HG03159 (cell line): Measurements from ENCODE around the gene RNASET2.
"Not testable (repeated sequence)": the region's sequence is repeated elsewhere in the genome, so short reads cannot be mapped to it uniquely, and the experiment has no call there.

ENCODE experiments used
- ATAC-seq: cut with Tn5 transposase; IDR thresholded peaks from one replicate; pipeline ENCODE4 v1.9.1; 2021; ENCODE audit warnings: mild to moderate bottlenecking, moderate library complexity; ENCODE audit not compliant: unreplicated experiment

The RNASET2 gene

DNA sequence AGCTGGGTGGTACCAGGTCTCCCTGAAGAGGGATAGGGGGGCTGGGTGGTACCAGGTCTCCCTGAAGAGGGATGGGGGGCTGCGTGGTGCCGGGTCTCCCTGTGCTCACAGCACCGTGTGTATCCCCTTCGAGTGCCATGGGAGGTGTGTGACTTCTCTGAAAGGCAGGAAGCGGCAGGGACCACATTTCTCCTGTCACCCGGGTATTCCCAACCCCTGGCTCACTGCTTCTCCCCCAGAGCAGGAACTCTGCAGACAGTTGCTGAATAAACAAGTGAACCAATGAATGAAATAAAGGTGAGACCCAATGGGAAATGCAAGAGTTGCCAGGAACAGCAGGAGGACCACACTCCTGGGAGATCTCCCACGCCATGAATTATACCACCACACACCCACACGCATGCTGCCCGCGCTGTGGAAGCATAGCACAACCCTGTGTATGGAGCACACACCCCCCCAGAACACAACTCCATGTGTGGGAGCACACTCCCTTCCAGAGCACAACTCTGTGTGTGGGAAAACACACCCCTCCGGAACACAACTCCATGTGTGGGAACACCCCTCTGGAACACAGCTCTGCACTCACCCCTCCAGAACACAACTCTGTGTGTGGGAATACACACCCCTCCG lies 50.7 kb downstream of the RNASET2 start:
- no peak for ATAC-seq

- ATAC-seq = no peak
Measured at GRCh38 chr6:166905013-166905412, 51.3 kb downstream of the RNASET2 start.

DNA sequence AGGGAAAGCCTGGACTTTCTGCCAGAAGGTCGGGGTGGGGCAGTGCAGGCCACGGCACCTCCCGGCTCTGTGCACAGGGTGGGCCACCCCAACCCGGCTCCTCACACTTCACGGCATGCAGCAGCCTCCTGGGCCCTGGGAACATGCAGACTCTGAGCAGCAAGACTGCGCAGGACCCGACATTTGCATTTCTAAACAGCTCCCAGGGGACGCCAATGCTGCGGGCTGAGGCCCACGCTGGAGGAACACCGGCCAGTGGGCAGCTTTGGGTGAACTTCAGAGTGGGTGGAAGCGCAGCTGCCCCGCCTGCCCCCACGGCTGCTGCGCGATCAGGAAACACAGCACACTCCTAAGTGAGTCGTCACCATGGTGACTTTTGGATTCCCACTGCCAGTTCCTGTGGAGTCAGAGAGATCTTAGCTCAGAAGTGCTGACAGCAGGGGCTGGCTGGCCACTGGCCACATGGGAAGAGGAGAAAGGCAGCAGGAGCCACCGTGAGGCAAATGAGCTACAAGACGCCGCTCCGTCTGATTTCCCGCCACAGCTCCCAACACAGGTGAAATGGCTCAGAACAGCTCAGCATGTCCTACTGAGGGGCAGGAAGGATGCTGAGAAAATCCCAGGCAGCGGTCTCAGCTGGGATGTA lies 52.1 kb downstream of the RNASET2 start:
- no peak for ATAC-seq

DNA sequence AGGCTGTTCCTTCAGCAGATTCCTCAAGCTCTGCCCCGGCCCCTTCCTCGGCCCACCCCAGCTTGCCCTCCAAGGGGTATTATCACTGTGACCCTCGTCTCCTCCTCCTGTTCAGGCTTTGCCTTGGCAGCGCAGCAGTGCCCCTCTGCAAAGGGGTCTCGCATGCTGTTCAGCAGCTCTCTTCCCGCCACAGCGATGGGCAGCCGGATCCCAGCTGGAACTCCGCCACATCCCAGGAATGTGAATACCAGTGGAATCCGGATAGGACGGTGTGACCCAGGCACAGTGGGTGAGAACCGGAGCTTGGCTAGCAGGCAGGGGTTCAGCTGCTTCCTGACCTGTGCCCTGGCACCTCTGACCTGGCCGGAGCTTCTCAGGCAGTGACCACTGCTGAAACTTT lies 52.9 kb downstream of the RNASET2 start:
- ATAC-seq = no peak

- no peak for ATAC-seq
Measured at GRCh38 chr6:166903027-166903426, 53.3 kb downstream of the RNASET2 start.

- no peak for ATAC-seq
Measured at GRCh38 chr6:166902211-166902755, 54.1 kb downstream of the RNASET2 start.

DNA sequence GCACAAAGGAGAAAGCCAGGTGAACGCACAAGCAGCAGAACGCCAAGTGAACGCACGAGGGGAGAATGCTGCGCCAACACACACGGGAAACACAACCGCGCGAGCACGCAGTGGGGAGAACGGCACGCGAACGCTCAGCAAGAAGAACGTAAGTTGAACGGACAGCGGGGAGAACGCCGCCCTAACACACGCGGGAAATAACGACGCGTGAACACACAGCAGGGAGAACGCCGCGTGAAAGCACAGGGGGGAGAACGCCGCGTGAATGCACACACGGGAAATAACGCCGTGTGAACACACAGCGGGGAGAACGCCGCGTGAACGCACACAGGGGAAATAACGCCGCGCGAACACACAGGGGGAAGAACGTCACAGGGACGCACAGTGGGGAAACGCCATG lies 54.7 kb downstream of the RNASET2 start:
- ATAC-seq = no peak

DNA sequence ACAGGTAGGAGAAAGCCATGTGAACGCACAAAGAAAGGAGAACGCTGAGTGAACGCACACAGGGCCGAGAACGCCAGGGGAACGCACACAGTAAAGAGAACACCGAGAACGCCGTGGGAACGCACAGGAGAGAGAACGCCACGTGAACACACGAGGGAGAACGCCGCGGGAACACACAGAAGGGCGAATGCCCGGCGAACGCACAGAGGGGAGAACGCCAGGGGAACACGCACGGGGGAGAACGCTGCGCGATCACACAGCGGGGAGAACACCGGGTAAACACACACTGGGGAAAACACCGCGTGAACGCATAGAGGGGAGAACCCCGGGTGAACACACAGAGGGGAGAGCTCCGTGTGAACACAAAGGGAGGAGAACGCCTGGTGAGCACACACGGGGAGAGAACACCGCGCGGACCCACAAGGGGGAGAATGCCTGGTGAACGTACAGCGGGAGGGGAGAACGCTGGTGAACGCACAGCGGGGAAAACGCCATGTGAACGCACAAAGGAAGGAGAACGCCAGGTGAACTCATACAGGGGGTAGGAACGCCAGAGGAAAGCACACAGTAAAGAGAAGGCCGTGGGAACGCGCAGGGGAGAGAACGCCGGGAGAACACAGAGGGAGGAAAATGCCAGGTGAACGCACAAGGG lies 55.3 kb downstream of the RNASET2 start:
- ATAC-seq = no peak

GRCh38 chr6:166900130-166900708 lies 56.1 kb downstream of the RNASET2 start:
- ATAC-seq = no peak

- ATAC-seq = no peak
Measured at GRCh38 chr6:166898910-166899309, 57.4 kb downstream of the RNASET2 start.

GRCh38 chr6:166894614-166895013 lies 61.7 kb downstream of the RNASET2 start:
- not testable (repeated sequence) for ATAC-seq

- not testable (repeated sequence) for ATAC-seq
Measured at GRCh38 chr6:166892472-166892871, 63.9 kb downstream of the RNASET2 start.

DNA sequence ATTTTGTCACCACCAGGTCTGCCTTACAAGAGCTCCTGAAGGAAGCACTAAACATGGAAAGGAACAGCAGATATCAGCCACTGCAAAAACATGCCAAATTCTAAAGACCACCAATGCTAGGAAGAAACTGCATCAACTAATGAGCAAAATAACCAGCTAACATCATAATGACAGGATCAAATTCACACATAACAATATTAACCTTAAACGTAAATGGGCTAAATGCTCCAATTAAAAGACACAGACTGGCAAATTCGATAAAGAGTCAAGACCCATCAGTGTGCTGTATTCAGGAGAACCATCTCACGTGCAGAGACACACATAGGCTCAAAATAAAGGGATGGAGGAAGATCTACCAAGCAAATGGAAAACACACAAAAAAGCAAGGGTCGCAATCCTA lies 69.6 kb downstream of the RNASET2 start:
- ATAC-seq = not testable (repeated sequence)

DNA sequence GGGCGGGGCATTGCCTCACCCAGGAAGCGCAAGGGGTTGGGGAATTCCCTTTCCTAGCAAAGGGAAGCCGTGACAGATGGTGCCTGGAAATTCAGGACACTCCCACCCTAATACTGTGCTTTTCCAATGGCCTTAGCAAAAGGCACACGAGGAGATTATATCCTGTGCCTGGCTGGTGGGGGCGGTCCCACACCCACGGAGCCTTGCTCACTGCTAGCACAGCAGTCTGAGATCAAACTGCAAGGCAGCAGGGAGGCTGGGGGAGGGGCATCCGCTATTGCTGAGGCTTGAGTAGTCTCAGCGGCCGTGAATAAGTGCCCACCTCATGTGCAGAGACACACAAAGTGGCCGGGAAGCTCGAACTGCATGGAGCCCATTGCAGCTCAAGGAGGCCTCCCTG lies 71.4 kb downstream of the RNASET2 start:
- not testable (repeated sequence) for ATAC-seq

DNA sequence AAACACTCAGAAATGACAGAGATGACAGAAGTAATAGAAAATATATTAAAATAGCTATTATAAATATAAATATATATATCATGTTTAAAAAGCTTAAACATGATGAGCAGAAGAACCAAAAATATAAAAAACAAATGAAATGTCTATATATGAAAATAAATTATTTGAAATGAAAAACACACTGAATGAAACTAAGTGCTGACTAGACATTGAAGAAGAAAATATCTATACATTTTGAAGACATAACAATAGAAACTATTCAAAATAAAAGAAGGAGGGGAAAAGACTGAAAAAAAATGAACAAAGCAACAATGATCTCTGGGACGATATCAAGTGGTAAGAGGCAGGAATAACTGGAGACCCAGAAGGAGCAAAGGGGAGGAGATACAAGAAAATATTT lies 76.8 kb downstream of the RNASET2 start:
- no peak for ATAC-seq
